ENCODE results near the gene CD72.
"Not testable (repeated sequence)": the region's sequence is repeated elsewhere in the genome, so short reads cannot be mapped to it uniquely, and the experiment has no call there.

The CD72 gene

DNA sequence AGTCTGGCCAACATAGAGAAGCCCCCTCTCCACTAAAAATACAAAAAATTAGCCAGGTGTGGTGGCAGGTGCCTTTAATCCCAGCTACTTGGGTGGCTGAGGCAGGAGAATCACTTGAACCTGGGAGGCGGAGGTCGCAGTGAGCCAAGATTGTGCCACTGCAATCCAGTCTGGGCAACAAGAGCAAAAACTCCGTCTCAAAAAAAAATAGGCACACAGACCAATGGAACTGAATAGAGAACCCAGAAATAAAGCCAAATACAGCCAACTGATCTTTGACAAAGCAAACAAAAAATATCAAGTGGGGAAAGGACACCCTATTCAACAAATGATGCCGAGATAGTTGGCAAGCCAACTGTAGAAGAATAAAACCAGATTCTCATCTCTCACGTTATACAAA lies 29.7 kb downstream of the CD72 start:
- DNase-seq (ENCODE audit: low spot score): not testable (repeated sequence)

GRCh38 chr9:35584681-35585080 lies 33.5 kb downstream of the CD72 start:
- not testable (repeated sequence) for DNase-seq (ENCODE audit: low spot score)

GRCh38 chr9:35583521-35583920 lies 34.7 kb downstream of the CD72 start:
- not testable (repeated sequence) for DNase-seq (ENCODE audit: low spot score)

GRCh38 chr9:35579659-35580227 lies 38.5 kb downstream of the CD72 start:
- DNase-seq (ENCODE audit: low spot score): not testable (repeated sequence)

DNA sequence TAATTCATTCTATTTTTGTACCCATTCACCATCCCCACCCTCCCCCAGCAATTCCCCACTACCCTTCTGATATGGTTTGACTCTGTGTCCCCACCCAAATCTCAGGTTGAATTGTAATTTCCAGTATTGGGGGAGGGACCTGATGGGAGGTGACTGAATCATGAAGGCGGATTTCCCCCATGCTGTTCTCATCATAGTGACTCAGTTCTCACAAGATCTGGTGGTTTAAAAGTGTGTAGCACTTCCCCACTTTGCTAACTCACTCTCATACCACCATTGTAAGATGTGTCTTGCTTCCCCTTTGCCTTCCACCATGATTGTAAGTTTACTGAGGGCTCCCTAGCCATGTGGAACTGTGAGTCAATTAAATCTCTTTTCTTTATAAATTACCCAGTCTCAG lies 39.1 kb downstream of the CD72 start:
- no peak for DNase-seq (ENCODE audit: low spot score)

DNA sequence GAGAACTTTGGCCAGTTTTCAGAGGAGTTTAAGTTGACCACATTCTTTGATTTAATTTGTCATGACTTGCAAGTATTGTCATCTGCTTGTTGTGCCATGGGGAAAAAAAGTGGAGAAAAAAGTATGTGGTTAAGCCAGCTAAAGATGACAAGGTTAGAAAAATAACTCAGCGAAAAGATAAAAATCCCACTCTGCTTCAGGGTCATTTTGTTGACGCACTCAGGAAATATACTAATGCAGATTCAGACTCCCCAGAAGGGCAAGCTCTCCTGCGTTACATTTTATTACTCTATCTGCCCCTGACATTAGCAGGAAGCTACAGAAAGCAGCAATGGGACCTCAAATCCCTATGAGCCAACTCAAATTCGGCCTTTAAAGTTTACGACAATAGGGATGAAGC lies 40.7 kb downstream of the CD72 start:
- DNase-seq (ENCODE audit: low spot score): no peak

GRCh38 chr9:35575478-35575877 lies 42.7 kb downstream of the CD72 start:
- no peak for DNase-seq (ENCODE audit: low spot score)

- no peak for DNase-seq (ENCODE audit: low spot score)
Measured at GRCh38 chr9:35574578-35575122, 43.6 kb downstream of the CD72 start.

DNA sequence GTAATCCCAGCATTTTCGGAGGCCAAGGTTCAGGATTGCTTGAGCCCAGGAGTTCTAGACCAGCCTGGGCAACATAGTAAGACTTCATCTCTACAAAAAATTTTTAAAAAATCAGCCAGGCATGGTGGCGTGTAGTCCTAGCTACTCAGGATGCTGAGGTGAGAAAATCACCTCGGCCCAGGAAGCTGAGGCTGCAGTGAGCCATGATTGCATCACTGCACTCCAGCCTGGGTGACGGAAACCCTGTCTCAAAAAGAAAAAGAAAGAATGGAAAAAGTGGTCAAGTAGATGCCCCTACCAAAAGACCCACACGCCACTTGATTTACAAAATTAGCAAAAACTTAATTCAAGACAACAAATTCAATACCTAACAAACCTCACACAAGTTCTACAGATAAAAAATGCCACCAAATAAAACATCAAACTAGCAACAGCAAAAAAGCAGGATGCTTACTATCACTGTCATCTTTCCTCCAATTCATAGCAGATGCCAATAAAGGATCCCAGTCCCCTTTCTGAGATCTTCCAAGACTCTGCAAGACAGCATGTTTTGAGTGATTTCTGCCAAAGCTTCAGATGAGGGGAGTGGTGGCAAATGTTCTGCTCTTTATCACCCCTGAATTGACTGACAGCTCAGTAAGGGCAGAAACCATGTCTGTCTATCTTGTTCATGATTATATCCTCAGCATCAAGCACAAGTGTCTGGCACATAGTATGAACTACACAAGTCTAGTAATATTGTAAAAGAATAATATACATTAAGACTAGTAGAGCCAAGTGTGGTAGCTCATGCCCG lies 47.3 kb downstream of the CD72 start:
- DNase-seq (ENCODE audit: low spot score): no peak

GRCh38 chr9:35569206-35569605 lies 49.0 kb downstream of the CD72 start:
- DNase-seq (ENCODE audit: low spot score): no peak

DNA sequence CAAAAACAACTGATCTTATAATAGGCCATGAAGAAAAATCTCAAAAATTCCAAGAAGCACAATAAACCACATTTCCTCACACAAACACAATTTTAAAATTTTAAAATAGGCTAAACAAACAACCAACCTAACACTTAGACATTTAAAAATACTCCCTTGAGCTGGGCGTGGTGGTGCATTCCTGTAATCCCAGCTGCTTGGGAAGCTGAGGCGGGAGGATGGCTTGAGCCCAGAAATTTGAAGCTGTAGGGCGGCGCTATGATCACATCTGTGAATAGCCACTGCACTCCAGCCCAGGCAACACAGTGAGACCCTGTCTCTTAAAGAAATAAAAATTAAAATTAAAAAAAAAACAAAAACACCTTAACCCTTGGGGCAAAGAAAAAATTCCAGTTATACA lies 50.0 kb downstream of the CD72 start:
- no peak for DNase-seq (ENCODE audit: low spot score)

- peak; percentile 86 for DNase-seq (ENCODE audit: low spot score)
Measured at GRCh38 chr9:35566417-35566816, 51.8 kb downstream of the CD72 start.

- no peak for DNase-seq (ENCODE audit: low spot score)
Measured at GRCh38 chr9:35564658-35565061, 53.6 kb downstream of the CD72 start.

DNA sequence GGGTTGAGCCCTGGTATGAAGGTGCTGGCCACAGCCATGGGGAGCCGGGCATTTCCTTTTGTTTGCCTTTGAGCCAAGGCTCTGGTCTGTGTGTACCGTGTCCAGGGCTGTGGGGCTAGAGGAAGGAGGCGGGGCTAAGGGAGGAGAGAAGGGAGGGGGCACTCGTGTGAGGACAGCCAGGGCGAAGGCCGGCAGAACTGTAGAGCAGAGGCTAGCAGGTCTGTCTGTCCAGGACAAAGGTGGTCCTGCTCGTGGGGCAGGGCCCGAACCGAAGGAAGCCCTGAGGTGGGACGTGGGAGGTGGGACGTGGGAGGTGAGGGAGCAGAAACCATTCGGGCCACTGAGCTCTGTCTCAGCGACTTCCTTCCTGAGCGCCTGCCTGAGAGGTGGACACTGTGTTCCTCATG lies 54.4 kb downstream of the CD72 start:
- no peak for DNase-seq (ENCODE audit: low spot score)

DNA sequence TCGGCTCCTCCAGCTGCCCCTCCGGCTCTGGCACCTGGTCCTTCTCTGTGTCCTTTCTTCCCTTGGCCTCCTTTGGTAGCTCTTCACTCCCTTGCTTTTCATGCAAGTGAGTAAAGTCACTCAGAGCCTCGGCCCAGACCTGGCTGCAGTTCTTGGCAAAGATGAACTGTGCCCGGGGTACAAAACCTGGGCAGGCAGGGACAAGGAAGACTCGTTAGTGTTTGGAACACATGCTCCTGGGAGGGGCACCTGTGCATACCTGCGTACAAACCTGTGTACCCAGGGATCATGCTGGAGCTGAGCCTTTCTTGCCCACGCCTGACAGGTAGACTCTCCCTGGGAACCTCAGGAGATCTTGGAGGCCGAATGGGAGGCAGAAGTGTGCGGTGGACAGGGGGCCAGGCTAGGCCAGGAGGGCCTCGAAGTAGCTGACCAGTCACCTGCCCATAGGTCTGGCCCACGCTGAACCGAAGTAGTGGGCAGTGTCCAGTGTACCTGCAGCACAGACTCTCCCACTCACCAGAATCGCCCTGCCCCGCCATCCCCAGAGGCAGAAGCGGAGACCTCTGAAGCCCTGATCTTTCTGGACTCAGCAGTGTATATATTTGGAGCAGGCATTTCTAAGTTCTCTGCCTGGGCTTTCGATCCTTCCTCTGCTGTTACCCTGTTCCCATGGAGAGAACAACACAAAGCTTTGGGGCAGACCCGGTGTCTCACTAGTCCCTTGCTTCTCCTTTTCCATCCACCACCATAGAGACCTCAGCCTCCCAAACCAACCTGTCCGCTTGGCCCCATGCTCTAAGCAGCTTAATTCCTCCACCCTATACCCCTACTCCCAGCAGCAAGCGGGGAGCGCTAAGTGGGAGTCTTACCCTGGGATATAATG lies 55.1 kb downstream of the CD72 start:
- no peak for DNase-seq (ENCODE audit: low spot score)

GRCh38 chr9:35561468-35562261 lies 56.5 kb downstream of the CD72 start:
- no peak for DNase-seq (ENCODE audit: low spot score)

DNA sequence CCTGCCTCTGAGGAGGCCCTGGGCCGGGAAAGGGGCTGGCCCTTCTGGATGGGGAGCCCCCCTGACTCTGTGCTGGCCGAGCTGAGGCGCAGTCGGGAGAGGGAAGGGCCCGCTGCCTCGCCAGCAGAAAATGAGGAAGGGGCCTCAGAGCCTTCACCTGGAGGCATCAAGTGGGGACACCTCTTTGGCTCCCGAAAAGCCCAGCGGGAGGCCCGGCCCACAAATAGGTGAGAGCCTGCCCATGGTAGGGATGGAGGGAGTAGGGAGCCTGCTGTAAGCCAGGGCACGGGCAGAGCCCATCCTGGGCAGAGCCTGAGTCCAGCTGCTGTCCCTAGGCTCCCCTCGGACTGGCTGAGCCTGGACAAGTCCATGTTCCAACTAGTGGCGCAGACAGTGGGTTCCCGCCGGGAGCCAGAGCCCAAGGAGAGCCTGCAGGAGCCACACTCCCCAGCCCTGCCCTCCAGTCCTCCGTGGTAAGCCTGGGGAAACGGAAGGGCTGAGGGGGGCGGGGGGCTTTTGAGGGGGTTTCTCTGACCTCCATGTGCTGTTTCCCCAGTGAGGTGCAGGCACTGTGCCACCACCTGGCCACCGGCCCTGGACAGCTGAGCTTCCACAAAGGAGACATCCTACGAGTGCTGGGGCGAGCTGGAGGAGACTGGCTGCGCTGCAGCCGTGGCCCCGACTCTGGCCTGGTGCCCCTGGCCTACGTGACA lies 57.4 kb downstream of the CD72 start:
- no peak for DNase-seq (ENCODE audit: low spot score)
